Sigmoid colon (tissue), 7 donors: ENCODE results near the gene DNAH12. TPM values are rescaled to one million over a fixed set of nuclear protein-coding genes. Genes with fewer than 3 reads are reported as not detected.
"Not testable (repeated sequence)": the region's sequence is repeated elsewhere in the genome, so short reads cannot be mapped to it uniquely, and the experiment has no call there.

Experiments used
- DNase-seq: peaks from one replicate; pipeline ENCODE4 v3.0.0-alpha.2; 2019
- H3K27ac ChIP-seq, 4 donors: fragments of 200-600 bp; sonication (generic); one replicate each; pipeline ENCODE4 v1.5.1; 2016 to 2019; ENCODE audit warnings: mild to moderate bottlenecking in 1 of 4
- H3K27me3 ChIP-seq, 3 donors: fragments of 200-600 bp; sonication (generic); one replicate each; pipeline ENCODE4 v1.5.1; 2019; ENCODE audit warnings: mild to moderate bottlenecking in 1 of 3
- H3K36me3 ChIP-seq, 4 donors: fragments of 200-600 bp; sonication (generic); one replicate each; pipeline ENCODE4 v1.5.1; 2016 to 2019
- H3K4me1 ChIP-seq, 4 donors: fragments of 200-600 bp; sonication (generic); one replicate each; pipeline ENCODE4 v1.5.1; 2017 to 2019
- H3K4me3 ChIP-seq, 4 donors: fragments of 200-600 bp; sonication (generic); one replicate each; pipeline ENCODE4 v1.5.1; 2017 to 2019; ENCODE audit warnings: mild to moderate bottlenecking in 2 of 4, moderate library complexity in 1 of 4
- H3K9me3 ChIP-seq, 4 donors: fragments of 200-600 bp in 3 of 4; sonication (generic) in 3 of 4; one replicate each; pipeline versions ENCODE4 v1.5.1 to v1.6.1; 2013 to 2019
- EP300 ChIP-seq, 4 donors: sonication (generic); formaldehyde crosslinking; IDR thresholded peaks; one replicate each; pipeline ENCODE4 v1.6.1; 2017; ENCODE audit warnings: antibody characterized with exemption in 4 of 4
- POLR2A ChIP-seq, 2 donors: fragments of 450-650 bp; IDR thresholded peaks; one replicate each; pipeline ENCODE4 v1.6.1; 2016; ENCODE audit warnings: antibody characterized with exemption in 2 of 2, mild to moderate bottlenecking in 2 of 2, moderate library complexity in 2 of 2
- POLR2AphosphoS5 ChIP-seq, 4 donors: sonication (generic); formaldehyde crosslinking; IDR thresholded peaks; one replicate each; pipeline ENCODE4 v1.6.1; 2017; ENCODE audit warnings: antibody characterized with exemption in 4 of 4
- WGBS, 2 donors: extraction: QIAGEN DNeasy Blood & Tissue Kit; methylation state at CpG; one replicate each; pipeline ENCODE4 v1.1.7; 2013; 5-methylcytosine and 5-hydroxymethylcytosine counted together
- intact Hi-C: fragments of 100-400 bp; cut with DNase I; formaldehyde crosslinking; loops from one replicate; pipeline ENCODE4 v1.15.1; 2023
- polyA plus RNA-seq, 3 donors: library from polyadenylated mRNA; stranded (reverse); fragments of 200-250 nt; gene quantifications; one replicate each; pipeline ENCODE4 v1.2.3, GENCODE V29; 2013
- total RNA-seq, 4 donors: library from RNA; depleted of rRNA; stranded (reverse); fragments of >200 nt; gene quantifications; one replicate each; pipeline ENCODE4 v1.1.0, GENCODE V29; 2016
- TF ChIP-seq, protein P1 (sequence below), 4 experiments: fragments of 450-650 bp in 3 of 4; fragments of 200-600 bp in 1 of 4; IDR thresholded peaks; one replicate each; pipeline ENCODE4 v1.5.1; 2016 to 2019; ENCODE audit warnings: antibody characterized with exemption in 4 of 4, mild to moderate bottlenecking in 3 of 4, moderate library complexity in 2 of 4
- donor health status: healthy with polysubstance abuse.
- donor health status: Bipolar disorder and iron deficiency.
- donor health status: healthy.

The DNAH12 gene
- total and polyA plus RNA-seq, 7 donors: 0.16 to 0.28 (median 0.27) TPM; not detected in 4

DNA sequence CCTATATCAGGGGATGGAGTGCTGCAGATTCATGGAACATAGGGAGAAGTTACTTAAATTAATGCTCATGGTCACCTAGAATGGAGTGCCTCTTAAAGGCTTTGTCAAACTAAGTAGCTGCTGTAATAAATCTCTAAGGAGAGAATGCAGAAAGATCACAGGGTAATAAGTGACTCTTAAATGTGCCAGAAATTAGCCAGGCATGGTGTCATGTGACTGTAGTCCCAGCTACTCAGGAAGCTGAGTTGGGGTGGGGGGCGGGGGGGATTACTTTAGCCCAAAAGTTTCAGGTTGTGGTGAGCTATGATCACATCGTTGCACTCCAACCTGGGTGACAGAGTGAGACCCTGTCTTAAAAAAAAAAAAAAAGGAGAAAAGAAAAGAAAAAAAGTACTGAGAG lies 160.7 kb downstream of the DNAH12 start:
- H3K4me1 ChIP-seq: no peaks in the 10 kb centered on the region
- DNase-seq: no peak
- H3K4me3 ChIP-seq: no peak overlapping the region
- H3K27me3 ChIP-seq: no peaks in the 10 kb centered on the region
- TF ChIP-seq EP300 (IDR thresholded peaks at IDR 0.05) (no peak), POLR2A (IDR thresholded peaks at IDR 0.05) (no peak), POLR2AphosphoS5 (IDR thresholded peaks at IDR 0.05) (no peak)
- TF ChIP-seq, protein P1, sequence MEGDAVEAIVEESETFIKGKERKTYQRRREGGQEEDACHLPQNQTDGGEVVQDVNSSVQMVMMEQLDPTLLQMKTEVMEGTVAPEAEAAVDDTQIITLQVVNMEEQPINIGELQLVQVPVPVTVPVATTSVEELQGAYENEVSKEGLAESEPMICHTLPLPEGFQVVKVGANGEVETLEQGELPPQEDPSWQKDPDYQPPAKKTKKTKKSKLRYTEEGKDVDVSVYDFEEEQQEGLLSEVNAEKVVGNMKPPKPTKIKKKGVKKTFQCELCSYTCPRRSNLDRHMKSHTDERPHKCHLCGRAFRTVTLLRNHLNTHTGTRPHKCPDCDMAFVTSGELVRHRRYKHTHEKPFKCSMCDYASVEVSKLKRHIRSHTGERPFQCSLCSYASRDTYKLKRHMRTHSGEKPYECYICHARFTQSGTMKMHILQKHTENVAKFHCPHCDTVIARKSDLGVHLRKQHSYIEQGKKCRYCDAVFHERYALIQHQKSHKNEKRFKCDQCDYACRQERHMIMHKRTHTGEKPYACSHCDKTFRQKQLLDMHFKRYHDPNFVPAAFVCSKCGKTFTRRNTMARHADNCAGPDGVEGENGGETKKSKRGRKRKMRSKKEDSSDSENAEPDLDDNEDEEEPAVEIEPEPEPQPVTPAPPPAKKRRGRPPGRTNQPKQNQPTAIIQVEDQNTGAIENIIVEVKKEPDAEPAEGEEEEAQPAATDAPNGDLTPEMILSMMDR (IDR thresholded peaks at IDR 0.05): no peak
- intact Hi-C loops: no loop called here
- H3K9me3 ChIP-seq: no peaks in the 10 kb centered on the region
- H3K36me3 ChIP-seq: no peaks in the 10 kb centered on the region
- WGBS, 2 donors: 37 to 87% methylated on average over 2 of the region's 2 CpGs
- H3K27ac ChIP-seq: no peak overlapping the region

DNA sequence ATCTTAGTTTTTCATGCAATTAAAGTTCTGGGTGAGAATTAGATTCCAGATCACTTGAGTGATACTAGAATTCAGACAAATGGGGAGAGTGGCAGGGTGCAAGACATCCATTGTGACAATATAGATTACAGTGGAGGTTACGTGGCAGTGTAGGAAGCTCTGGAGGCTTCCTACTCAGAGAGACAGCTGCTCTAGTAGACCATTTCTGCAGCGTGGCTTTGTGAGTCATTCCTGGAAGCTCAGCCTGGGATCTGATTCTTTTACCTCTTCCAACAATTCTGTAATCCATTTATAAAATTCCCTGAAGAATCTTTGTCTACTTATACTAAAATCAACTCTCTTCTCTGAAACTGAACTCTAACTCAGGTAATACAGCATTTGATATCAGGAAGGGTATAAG lies 161.2 kb downstream of the DNAH12 start:
- DNase-seq: no peak
- no peaks in the 10 kb centered on the region for H3K36me3 ChIP-seq
- no peak overlapping the region for H3K27ac ChIP-seq
- 61 to 77% methylated on average over 2 of the region's 2 CpGs for WGBS, 2 donors
- no peaks in the 10 kb centered on the region for H3K9me3 ChIP-seq
- intact Hi-C loops: no loop called here
- no peaks in the 10 kb centered on the region for H3K27me3 ChIP-seq
- no peak for TF ChIP-seq POLR2AphosphoS5 (IDR thresholded peaks at IDR 0.05)
- TF ChIP-seq POLR2A (IDR thresholded peaks at IDR 0.05): no peak
- TF ChIP-seq EP300 (IDR thresholded peaks at IDR 0.05): no peak
- TF ChIP-seq, protein P1 (IDR thresholded peaks at IDR 0.05): no peak
- no peaks in the 10 kb centered on the region for H3K4me1 ChIP-seq
- no peak overlapping the region for H3K4me3 ChIP-seq

DNA sequence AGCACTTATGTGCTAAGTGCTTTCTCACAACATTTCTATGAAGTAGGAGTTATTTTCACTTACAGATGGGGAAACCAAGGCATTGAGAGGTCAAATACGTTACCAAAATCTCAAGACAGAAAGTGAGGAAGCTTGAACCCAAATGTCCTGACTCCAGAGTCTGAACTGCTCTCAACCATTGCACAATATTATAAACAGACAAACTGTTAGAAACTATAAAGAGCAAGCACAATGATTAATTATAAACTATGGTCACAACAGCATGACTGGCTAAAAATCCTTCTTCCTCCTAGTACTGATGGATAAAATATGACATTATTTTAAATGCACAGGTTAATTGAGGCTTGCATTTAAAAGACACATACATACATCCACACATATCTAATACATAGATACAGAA lies 173.8 kb downstream of the DNAH12 start:
- intact Hi-C loops: loop anchor here (10.0 kb wide), 1 partner anchor 476 kb away; no protein-coding TSS in a partner anchor
- 60 to 72% methylated on average over 1 of the region's 1 CpG for WGBS, 2 donors

DNA sequence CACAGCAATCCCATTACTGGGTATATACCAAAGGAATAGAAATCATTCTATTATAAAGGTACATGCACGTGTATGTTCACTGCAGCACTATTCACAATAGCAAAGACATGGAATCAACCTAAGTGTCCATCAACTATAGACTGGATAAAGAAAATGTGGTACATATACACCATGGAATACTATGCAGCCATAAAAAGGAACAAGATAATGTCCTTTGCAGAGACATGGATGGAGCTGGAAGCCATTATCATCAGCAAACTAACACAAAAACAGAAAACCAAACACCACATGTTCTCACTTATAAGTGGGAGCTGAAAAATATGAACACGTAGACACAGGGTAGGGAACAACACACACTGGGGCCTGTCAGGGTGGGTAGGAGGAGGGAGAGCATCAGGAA lies 179.1 kb downstream of the DNAH12 start:
- H3K36me3 ChIP-seq, H3K4me1 ChIP-seq, H3K9me3 ChIP-seq, H3K4me3 ChIP-seq, intact Hi-C loops, DNase-seq, H3K27me3 ChIP-seq, H3K27ac ChIP-seq: not testable (repeated sequence)
- WGBS, 2 donors: 92 to 93% methylated on average over 2 of the region's 2 CpGs

More for the DNA sequence above, 173.8 kb downstream of the DNAH12 start:
- no peak overlapping the region for H3K27ac ChIP-seq
- H3K27me3 ChIP-seq: no peaks in the 10 kb centered on the region
- no peaks in the 10 kb centered on the region for H3K4me1 ChIP-seq
- H3K4me3 ChIP-seq: no peak overlapping the region
- no peak for DNase-seq
- no peaks in the 10 kb centered on the region for H3K9me3 ChIP-seq
- TF ChIP-seq EP300 (IDR thresholded peaks at IDR 0.05) (no peak), POLR2A (IDR thresholded peaks at IDR 0.05) (no peak), POLR2AphosphoS5 (IDR thresholded peaks at IDR 0.05) (no peak)
- TF ChIP-seq, protein P1 (IDR thresholded peaks at IDR 0.05): no peak
- H3K36me3 ChIP-seq: no peaks in the 10 kb centered on the region

DNA sequence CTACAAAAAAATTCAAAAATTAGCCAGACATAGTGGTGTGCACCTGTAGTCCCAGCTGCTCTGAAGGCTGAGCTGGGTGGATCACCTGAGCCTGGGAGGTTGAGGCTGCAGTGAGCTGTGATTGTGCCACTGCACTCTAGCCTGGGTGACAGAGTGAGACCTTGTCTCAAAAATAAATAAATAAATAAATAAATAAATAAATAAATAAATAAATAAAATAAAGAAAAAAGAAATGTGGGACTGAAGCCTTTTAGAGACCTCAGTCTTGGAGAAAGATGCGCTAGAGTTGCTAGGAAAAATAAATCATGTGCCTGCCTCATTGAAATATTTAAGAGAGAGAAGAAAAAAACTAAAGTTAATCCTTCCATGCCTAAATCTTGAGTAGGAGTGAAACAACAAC lies 187.9 kb downstream of the DNAH12 start:
- H3K9me3 ChIP-seq, H3K27ac ChIP-seq, DNase-seq, H3K4me3 ChIP-seq, intact Hi-C loops, H3K4me1 ChIP-seq, H3K36me3 ChIP-seq, H3K27me3 ChIP-seq: not testable (repeated sequence)
- WGBS, 2 donors: 96 to 98% methylated on average over 1 of the region's 1 CpG

DNA sequence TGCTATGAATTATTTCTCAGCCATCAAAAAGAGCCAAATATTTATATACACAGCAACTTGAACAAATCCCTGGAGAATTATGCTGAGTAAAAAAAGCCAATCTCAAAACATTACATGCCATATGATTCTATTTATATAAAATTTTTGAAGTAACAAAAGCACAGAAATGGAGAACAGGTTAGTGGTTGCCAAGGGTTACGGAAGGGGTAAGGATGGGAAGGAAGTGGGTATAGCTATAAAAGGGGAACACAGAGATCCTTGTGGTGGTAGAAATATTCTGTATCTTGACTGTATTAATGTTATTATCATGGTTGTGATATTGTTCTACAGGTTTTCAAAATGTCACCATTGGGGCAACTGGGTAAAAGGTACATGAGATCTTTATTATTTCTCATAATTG lies 189.4 kb downstream of the DNAH12 start:
- no peaks in the 10 kb centered on the region for H3K36me3 ChIP-seq
- intact Hi-C loops: no loop called here
- H3K4me1 ChIP-seq: no peaks in the 10 kb centered on the region
- no peaks in the 10 kb centered on the region for H3K27me3 ChIP-seq
- no peaks in the 10 kb centered on the region for H3K9me3 ChIP-seq
- 63 to 90% methylated on average over 1 of the region's 1 CpG for whole genome bisulfite sequencing, 2 donors
- H3K4me3 ChIP-seq: no peak overlapping the region
- H3K27ac ChIP-seq: no peak overlapping the region
- no peak for DNase-seq
- TF ChIP-seq EP300 (IDR thresholded peaks at IDR 0.05) (no peak), POLR2A (IDR thresholded peaks at IDR 0.05) (no peak), POLR2AphosphoS5 (IDR thresholded peaks at IDR 0.05) (no peak)
- TF ChIP-seq, protein P1 (IDR thresholded peaks at IDR 0.05): no peak
